SU-DHL-6 (cell line): ENCODE results near the gene ATP2B1.

Experiments
- H2AFZ ChIP-seq: fragments of 200-600 bp; sonication (generic); 2 replicates; pipeline ENCODE4 v1.6.1; 2014; ENCODE audit warnings: low read depth, mild to moderate bottlenecking, moderate library complexity, mixed read lengths, antibody characterized with exemption, low read length; ENCODE audit not compliant: severe bottlenecking
- H3F3A ChIP-seq: fragments of 200-600 bp; shearing (Covaris generic); 2 replicates; pipeline ENCODE4 v1.6.0; 2016; ENCODE audit warnings: antibody characterized with exemption, mild to moderate bottlenecking; ENCODE audit not compliant: insufficient read depth
- H3K27ac ChIP-seq: fragments of 200-600 bp; sonication (generic); 2 replicates; pipeline ENCODE4 v1.5.1; 2016; ENCODE audit warnings: low read depth, mild to moderate bottlenecking, low read length, moderate library complexity, mixed read lengths
- H3K27me3 ChIP-seq: fragments of 200-600 bp; sonication (generic), shearing (Covaris generic); 2 replicates; pipeline ENCODE4 v1.6.0; 2014; ENCODE audit warnings: mild to moderate bottlenecking, low read length
- H3K36me3 ChIP-seq: fragments of 200-600 bp; sonication (generic); 2 replicates; pipeline ENCODE4 v1.6.1; 2014; ENCODE audit warnings: mild to moderate bottlenecking, low read length, mixed read lengths
- H3K4me2 ChIP-seq: fragments of 300-600, 200-600 bp; shearing (Covaris generic), sonication (generic); 2 replicates; pipeline ENCODE4 v1.6.0; 2014; ENCODE audit warnings: low read length, low read depth, mild to moderate bottlenecking; ENCODE audit not compliant: poor library complexity, severe bottlenecking
- H3K4me3 ChIP-seq: fragments of 200-600 bp; sonication (generic); 2 replicates; pipeline ENCODE4 v1.5.1; 2014; ENCODE audit warnings: antibody characterized with exemption, low read length, mild to moderate bottlenecking, mixed read lengths; ENCODE audit not compliant: insufficient read depth, poor library complexity, severe bottlenecking
- H3K79me2 ChIP-seq: fragments of 200-600 bp; sonication (generic); 2 replicates; pipeline ENCODE4 v1.6.1; 2014; ENCODE audit warnings: mild to moderate bottlenecking, low read length, moderate library complexity; ENCODE audit not compliant: insufficient read depth
- H3K9ac ChIP-seq: fragments of 200-600 bp; sonication (generic); 2 replicates; pipeline ENCODE4 v1.7.0; 2014; ENCODE audit warnings: mild to moderate bottlenecking, low read length
- H3K9me2 ChIP-seq: fragments of 200-600 bp; sonication (generic); replicated peaks from 2 replicates; pipeline ENCODE4 v1.6.1; 2014; ENCODE audit warnings: low read length; ENCODE audit not compliant: insufficient read depth
- H3K9me3 ChIP-seq: fragments of 200-600 bp; sonication (generic); 2 replicates; pipeline ENCODE4 v1.6.1; 2014; ENCODE audit warnings: low read length, mixed read lengths; ENCODE audit not compliant: insufficient read depth
- H4K20me1 ChIP-seq: fragments of 200-600 bp; sonication (generic); 2 replicates; pipeline ENCODE4 v1.6.1; 2014; ENCODE audit warnings: low read depth, mild to moderate bottlenecking, antibody characterized with exemption, low read length, moderate library complexity, mixed read lengths
- EZH2phosphoT487 ChIP-seq: fragments of 200-600 bp; sonication (generic), shearing (Covaris generic); conservative IDR thresholded peaks from 2 replicates; pipeline ENCODE4 v1.6.1; 2018; ENCODE audit warnings: mild to moderate bottlenecking, antibody characterized with exemption, low read length, moderate library complexity, mixed read lengths
- TF ChIP-seq, protein P1 (sequence below): fragments of 200-600 bp; sonication (generic); IDR thresholded peaks from one replicate; pipeline ENCODE4 v1.5.1; 2017; ENCODE audit warnings: antibody characterized with exemption, mild to moderate bottlenecking, low read length, moderate library complexity; ENCODE audit not compliant: insufficient read depth, poor library complexity, severe bottlenecking

Gene ATP2B1

DNA sequence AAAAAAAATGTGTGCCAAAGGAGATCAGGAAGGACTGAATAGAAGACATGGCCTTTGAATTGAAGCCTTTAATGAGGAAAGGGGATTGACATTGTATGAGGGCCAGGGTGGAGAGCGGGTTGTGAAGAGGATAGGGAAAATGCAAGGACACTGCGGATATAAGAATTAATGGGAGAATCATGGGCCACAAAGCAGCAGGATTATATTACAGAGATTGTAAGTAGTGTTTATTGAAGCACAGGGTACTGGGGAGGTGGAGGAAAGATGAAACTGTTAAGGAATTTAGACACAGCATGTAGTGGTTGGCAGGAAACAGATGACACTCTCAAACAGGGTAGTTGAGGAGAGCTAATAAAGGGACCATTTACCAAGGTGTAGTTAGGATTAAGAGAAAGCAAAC is 166.4 kb downstream of the ATP2B1 start:
- no peaks in the 10 kb centered on the region for H4K20me1 ChIP-seq
- H3K27ac ChIP-seq, result no peak overlapping the region
- H2AFZ ChIP-seq, result no peak overlapping the region
- TF ChIP-seq, protein P1, sequence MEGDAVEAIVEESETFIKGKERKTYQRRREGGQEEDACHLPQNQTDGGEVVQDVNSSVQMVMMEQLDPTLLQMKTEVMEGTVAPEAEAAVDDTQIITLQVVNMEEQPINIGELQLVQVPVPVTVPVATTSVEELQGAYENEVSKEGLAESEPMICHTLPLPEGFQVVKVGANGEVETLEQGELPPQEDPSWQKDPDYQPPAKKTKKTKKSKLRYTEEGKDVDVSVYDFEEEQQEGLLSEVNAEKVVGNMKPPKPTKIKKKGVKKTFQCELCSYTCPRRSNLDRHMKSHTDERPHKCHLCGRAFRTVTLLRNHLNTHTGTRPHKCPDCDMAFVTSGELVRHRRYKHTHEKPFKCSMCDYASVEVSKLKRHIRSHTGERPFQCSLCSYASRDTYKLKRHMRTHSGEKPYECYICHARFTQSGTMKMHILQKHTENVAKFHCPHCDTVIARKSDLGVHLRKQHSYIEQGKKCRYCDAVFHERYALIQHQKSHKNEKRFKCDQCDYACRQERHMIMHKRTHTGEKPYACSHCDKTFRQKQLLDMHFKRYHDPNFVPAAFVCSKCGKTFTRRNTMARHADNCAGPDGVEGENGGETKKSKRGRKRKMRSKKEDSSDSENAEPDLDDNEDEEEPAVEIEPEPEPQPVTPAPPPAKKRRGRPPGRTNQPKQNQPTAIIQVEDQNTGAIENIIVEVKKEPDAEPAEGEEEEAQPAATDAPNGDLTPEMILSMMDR, result no peak
- no peak for TF ChIP-seq EZH2phosphoT487
- no peaks in the 10 kb centered on the region for H3K36me3 ChIP-seq
- no peaks in the 10 kb centered on the region for H3K27me3 ChIP-seq
- no peaks in the 10 kb centered on the region for H3K79me2 ChIP-seq
- no peak overlapping the region for H3K9ac ChIP-seq
- no peaks in the 10 kb centered on the region for H3F3A ChIP-seq
- no peak overlapping the region for H3K4me2 ChIP-seq
- no peaks in the 10 kb centered on the region for H3K9me2 ChIP-seq
- no peak overlapping the region for H3K4me3 ChIP-seq
- no peaks in the 10 kb centered on the region for H3K9me3 ChIP-seq

DNA sequence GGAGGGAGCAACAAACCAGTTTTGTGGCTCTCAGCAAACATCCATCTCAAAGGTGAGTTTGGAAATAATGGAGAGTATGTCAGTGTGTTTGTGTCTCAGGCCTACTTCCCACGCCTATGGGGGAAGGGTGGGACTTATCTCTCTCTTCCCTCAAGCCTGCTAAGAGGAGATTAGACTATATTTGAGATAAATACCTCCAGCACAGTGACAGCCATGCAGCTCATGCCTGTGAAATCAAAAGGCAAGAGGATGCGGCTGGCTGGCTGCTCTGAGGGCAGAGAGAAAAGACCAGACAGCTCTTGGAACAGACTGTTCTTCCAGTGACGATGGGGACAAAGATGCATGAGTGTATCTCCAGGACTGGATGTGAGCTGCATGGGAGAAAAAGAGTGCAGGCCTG is 168.1 kb downstream of the ATP2B1 start:
- Histone ChIP-seq H3K36me3 (no peaks in the 10 kb centered on the region), H3K79me2 (no peaks in the 10 kb centered on the region), H3K27ac (no peak overlapping the region), H3K9me2 (no peaks in the 10 kb centered on the region), H2AFZ (no peak overlapping the region), H3K9ac (no peak overlapping the region), H3K4me2 (no peak overlapping the region), H3K4me3 (no peak overlapping the region), H3K9me3 (no peaks in the 10 kb centered on the region), H3F3A (no peaks in the 10 kb centered on the region), H4K20me1 (no peaks in the 10 kb centered on the region), H3K27me3 (no peaks in the 10 kb centered on the region)
- TF ChIP-seq, protein P1, result no peak
- TF ChIP-seq EZH2phosphoT487, result no peak

DNA sequence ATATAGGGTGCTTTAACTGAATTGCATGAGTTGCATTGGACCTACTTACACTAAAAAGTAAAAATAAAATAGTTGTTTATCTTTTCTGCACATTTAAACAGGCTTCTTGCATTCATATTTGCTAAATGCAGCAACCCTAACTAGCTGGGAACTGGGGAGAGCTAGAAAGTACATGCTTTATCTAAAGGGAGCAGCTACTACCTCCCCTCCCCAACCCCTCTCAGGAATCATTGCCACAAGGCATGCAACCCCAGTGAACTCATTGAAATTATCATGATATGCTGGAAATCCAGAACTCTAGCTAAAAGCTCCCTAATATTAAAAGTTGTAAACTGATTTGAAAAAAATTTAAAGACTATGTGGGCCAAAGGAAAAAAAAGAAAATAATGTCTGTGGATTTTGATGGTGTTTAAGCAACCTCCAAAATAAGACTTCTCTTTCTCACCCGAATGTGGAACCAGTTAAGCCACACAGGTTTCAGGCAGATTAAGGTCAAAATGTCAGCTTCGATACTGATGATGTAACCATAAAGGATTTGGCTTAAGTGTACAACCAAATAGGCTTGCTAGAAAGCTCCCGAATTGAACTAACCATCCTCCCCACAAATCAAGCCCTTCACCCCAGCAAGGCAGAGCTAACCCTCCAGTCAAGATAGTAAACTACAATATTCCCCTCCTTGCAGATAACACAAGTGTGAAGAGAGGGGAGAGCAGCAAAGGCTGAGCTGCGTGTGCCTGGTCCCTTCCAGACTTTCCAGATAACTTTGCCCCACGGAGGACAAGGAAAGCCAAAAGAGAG is 169.0 kb downstream of the ATP2B1 start:
- no peaks in the 10 kb centered on the region for H4K20me1 ChIP-seq
- no peak overlapping the region for H3K4me3 ChIP-seq
- no peaks in the 10 kb centered on the region for H3K9me3 ChIP-seq
- H3K36me3 ChIP-seq, result no peaks in the 10 kb centered on the region
- no peaks in the 10 kb centered on the region for H3K9me2 ChIP-seq
- H2AFZ ChIP-seq, result no peak overlapping the region
- H3K9ac ChIP-seq, result no peak overlapping the region
- H3K27ac ChIP-seq, result no peak overlapping the region
- no peaks in the 10 kb centered on the region for H3K27me3 ChIP-seq
- no peak overlapping the region for H3K4me2 ChIP-seq
- H3K79me2 ChIP-seq, result no peaks in the 10 kb centered on the region
- H3F3A ChIP-seq, result no peaks in the 10 kb centered on the region
- TF ChIP-seq EZH2phosphoT487, result no peak
- TF ChIP-seq, protein P1, result no peak
